DOHH2 (cell line): ENCODE data around the gene VASH1.
"Not testable (repeated sequence)": the region's sequence is repeated elsewhere in the genome, so short reads cannot be mapped to it uniquely, and the experiment has no call there.

Source experiments
- H3F3A ChIP-seq: fragments of 200-600 bp; sonication (generic), shearing (Covaris generic); 2 replicates; pipeline ENCODE4 v1.6.0; 2016; ENCODE audit warnings: antibody characterized with exemption, mild to moderate bottlenecking; ENCODE audit not compliant: control insufficient read depth, insufficient read depth
- H3K27ac ChIP-seq: fragments of 200-600 bp; sonication (generic); 2 replicates; pipeline ENCODE4 v1.5.1; 2014; ENCODE audit warnings: low read depth, mild to moderate bottlenecking, low read length, moderate library complexity
- H3K27me3 ChIP-seq: fragments of 200-600 bp; sonication (generic); 2 replicates; pipeline ENCODE4 v1.6.1; 2014; ENCODE audit warnings: mild to moderate bottlenecking, low read length, mixed read lengths; ENCODE audit not compliant: control insufficient read depth
- H3K36me3 ChIP-seq: fragments of 200-600 bp; sonication (generic); 2 replicates; pipeline ENCODE4 v1.6.1; 2014; ENCODE audit warnings: mild to moderate bottlenecking, low read length, moderate library complexity, mixed read lengths; ENCODE audit not compliant: control insufficient read depth
- H3K4me1 ChIP-seq: fragments of 200-600 bp; sonication (generic); 2 replicates; pipeline ENCODE4 v1.6.1; 2014; ENCODE audit warnings: mild to moderate bottlenecking, low read length, mixed read lengths; ENCODE audit not compliant: control insufficient read depth
- H3K4me2 ChIP-seq: fragments of 200-600 bp; sonication (generic); 2 replicates; pipeline ENCODE4 v1.6.0; 2014; ENCODE audit warnings: mild to moderate bottlenecking, low read length, moderate library complexity
- H3K4me3 ChIP-seq: fragments of 200-600 bp; sonication (generic); 2 replicates; pipeline ENCODE4 v1.5.1; 2014; ENCODE audit warnings: mild to moderate bottlenecking, low read length, mixed read lengths
- H3K79me2 ChIP-seq: fragments of 200-600 bp; sonication (generic); 2 replicates; pipeline ENCODE4 v1.6.1; 2014; ENCODE audit warnings: mild to moderate bottlenecking, low read length, mixed read lengths; ENCODE audit not compliant: control insufficient read depth
- H3K9me2 ChIP-seq: fragments of 200-600 bp; sonication (generic); replicated peaks from 2 replicates; pipeline ENCODE4 v1.6.1; 2014; ENCODE audit warnings: mild to moderate bottlenecking, low read length, mixed read lengths; ENCODE audit not compliant: control insufficient read depth
- H3K9me3 ChIP-seq: fragments of 200-600 bp; sonication (generic); 2 replicates; pipeline ENCODE4 v1.6.1; 2014; ENCODE audit warnings: antibody characterized with exemption, low read length, mixed read lengths; ENCODE audit not compliant: control insufficient read depth, insufficient read depth
- H4K20me1 ChIP-seq: fragments of 200-600 bp; sonication (generic); 2 replicates; pipeline ENCODE4 v1.6.0; 2014; ENCODE audit warnings: low read depth, mild to moderate bottlenecking, antibody characterized with exemption, low read length, moderate library complexity; ENCODE audit not compliant: control insufficient read depth, insufficient read depth
- EZH2phosphoT487 ChIP-seq: fragments of 200-600 bp; sonication (generic); IDR thresholded peaks from 2 replicates; pipeline ENCODE4 v1.6.1; 2017; ENCODE audit warnings: borderline replicate concordance, mild to moderate bottlenecking, antibody characterized with exemption, low read length, moderate library complexity, mixed read lengths
- TF ChIP-seq, protein P1 (sequence below): fragments of 200-600 bp; sonication (generic); IDR thresholded peaks from one replicate; pipeline ENCODE4 v1.5.1; 2014; ENCODE audit warnings: antibody characterized with exemption, mild to moderate bottlenecking, low read depth, low read length; ENCODE audit not compliant: poor library complexity, severe bottlenecking

The VASH1 gene

DNA sequence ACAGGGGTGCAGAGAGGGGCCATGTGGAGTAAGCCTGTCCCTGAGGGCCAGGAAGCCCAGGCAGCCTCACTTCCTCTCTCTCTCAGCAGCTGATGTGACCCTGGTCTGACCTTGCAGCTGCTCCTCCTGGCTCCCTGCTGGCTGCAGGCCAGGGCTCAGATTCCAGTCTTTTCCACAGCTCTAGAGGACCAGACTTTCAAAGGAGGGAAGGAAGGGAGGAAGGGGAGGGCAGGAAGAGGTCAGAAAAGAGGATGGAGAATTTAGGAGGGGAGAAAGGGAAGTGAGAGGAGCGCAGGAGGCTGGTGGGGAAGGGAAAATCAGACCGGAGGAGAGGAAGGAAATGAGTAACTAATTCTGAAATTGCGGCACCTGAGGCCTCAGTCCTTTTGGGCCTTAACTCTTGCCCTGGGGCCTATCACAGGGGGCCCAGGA lies 40.9 kb upstream of the VASH1 start:
- no peak overlapping the region for H3K4me2 ChIP-seq
- TF ChIP-seq, protein P1, sequence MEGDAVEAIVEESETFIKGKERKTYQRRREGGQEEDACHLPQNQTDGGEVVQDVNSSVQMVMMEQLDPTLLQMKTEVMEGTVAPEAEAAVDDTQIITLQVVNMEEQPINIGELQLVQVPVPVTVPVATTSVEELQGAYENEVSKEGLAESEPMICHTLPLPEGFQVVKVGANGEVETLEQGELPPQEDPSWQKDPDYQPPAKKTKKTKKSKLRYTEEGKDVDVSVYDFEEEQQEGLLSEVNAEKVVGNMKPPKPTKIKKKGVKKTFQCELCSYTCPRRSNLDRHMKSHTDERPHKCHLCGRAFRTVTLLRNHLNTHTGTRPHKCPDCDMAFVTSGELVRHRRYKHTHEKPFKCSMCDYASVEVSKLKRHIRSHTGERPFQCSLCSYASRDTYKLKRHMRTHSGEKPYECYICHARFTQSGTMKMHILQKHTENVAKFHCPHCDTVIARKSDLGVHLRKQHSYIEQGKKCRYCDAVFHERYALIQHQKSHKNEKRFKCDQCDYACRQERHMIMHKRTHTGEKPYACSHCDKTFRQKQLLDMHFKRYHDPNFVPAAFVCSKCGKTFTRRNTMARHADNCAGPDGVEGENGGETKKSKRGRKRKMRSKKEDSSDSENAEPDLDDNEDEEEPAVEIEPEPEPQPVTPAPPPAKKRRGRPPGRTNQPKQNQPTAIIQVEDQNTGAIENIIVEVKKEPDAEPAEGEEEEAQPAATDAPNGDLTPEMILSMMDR: no peak
- TF ChIP-seq EZH2phosphoT487: no peak
- no peaks in the 10 kb centered on the region for H3K9me3 ChIP-seq

DNA sequence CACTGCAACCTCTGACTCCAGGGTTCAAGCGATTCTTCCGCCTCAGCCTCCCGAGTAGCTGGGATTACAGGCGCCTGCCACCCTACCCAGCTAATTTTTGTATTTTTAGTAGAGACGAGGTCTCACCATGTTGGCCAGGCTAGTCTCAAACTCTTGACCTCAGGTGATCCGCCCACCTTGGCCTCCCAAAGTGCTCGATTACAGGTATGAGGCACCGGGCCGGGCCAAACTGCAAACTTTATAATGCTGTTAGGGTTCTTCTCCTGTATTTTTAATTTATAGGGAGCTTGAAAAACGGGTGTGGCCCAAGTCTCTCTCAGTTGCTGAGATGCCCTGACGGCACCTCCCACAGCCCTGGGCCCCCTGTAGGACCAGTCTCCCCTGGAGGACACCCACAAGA lies 39.8 kb upstream of the VASH1 start:
- not testable (repeated sequence) for H3F3A ChIP-seq, H3K9me2 ChIP-seq, H3K9me3 ChIP-seq, H3K36me3 ChIP-seq, H4K20me1 ChIP-seq, H3K79me2 ChIP-seq, H3K4me3 ChIP-seq, H3K4me2 ChIP-seq, H3K4me1 ChIP-seq, H3K27ac ChIP-seq, H3K27me3 ChIP-seq

More for the DNA sequence above, 40.9 kb upstream of the VASH1 start:
- no peak overlapping the region for H3K27ac ChIP-seq
- no peaks in the 10 kb centered on the region for H3K36me3 ChIP-seq
- H3K79me2 ChIP-seq: no peaks in the 10 kb centered on the region
- no peaks in the 10 kb centered on the region for H4K20me1 ChIP-seq
- H3K9me2 ChIP-seq: no peaks in the 10 kb centered on the region
- H3K27me3 ChIP-seq: peaks cover 14% of the 10 kb centered on the region
- H3K4me1 ChIP-seq: peaks cover 9% of the 10 kb centered on the region
- no peaks in the 10 kb centered on the region for H3F3A ChIP-seq
- H3K4me3 ChIP-seq: no peak overlapping the region

DNA sequence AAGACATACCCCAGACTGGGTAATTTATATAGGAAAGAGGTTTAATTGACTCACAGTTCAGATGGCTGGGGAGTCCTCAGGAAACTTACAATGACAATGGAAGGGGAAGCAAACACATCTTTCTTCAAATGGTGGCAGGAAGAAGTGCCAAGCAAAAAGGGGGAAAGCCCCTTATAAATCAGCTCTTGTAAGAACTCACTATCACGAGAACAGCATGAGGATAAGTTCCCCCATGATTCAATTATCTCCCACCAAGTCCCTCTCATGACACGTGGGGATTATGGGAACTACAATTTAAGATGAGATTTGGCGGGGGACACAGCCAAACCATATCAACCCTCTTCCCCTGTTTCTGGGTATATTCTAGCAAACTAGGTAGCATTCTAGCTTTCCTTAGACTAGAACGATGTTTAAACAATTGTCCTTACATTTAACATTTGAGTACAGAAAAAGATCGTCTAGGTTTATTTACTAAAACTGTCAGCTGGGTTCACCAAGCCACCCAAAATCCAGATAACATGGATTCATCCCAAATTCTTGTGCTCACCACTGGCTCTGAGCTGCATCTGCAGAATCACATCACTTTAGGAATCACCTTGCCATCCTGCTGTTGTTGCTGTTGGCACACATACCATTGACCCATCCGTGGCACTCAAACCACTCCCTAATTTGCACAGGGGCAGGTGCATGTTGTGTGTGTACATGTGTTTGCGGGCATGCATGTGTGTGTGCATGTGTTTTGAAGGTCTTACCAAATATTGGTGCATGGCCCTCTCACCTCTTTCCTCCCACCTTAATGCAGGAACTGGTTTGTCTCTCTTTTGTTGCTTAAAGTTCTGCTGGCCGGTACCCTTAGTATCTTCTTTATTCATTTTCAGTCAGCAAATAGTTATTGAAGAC lies 36.4 kb upstream of the VASH1 start:
- Histone ChIP-seq H3K4me1 (peaks cover 9% of the 10 kb centered on the region), H3K79me2 (no peaks in the 10 kb centered on the region), H4K20me1 (no peaks in the 10 kb centered on the region), H3F3A (no peaks in the 10 kb centered on the region), H3K4me3 (no peak overlapping the region), H3K9me3 (no peaks in the 10 kb centered on the region), H3K27ac (no peak overlapping the region), H3K27me3 (peaks cover 18% of the 10 kb centered on the region), H3K36me3 (no peaks in the 10 kb centered on the region), H3K9me2 (no peaks in the 10 kb centered on the region), H3K4me2 (no peak overlapping the region)
- TF ChIP-seq, protein P1: no peak
- no peak for TF ChIP-seq EZH2phosphoT487

DNA sequence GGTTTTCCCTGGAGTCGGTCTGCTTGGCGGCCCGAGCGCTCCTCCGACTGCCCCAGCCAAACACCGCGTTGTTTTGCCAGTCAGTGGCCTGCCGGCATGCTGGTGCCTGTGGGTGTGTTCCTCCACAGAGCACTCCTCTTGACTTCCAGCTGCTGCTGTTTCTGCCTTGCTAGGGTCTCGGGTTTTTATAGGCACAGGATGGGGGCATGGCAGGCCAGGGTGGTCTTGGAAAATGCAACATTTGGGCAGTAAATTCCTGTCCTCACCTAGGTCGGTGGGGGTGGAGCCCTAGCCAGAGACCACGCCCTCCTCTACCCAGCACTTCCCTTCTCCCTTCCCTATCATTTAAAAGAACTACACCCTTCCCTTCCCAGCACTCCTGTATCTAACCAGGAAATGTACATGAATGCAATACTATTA lies 34.7 kb upstream of the VASH1 start:
- Histone ChIP-seq H3K36me3 (no peaks in the 10 kb centered on the region), H3K79me2 (no peaks in the 10 kb centered on the region), H3K9me2 (no peaks in the 10 kb centered on the region), H3K27me3 (peaks cover 25% of the 10 kb centered on the region), H3K27ac (no peak overlapping the region), H3K4me3 (no peak overlapping the region), H3K9me3 (no peaks in the 10 kb centered on the region), H3F3A (no peaks in the 10 kb centered on the region), H4K20me1 (no peaks in the 10 kb centered on the region), H3K4me1 (no peaks in the 10 kb centered on the region), H3K4me2 (no peak overlapping the region)
- TF ChIP-seq, protein P1: no peak
- no peak for TF ChIP-seq EZH2phosphoT487
